ENCODE measurements around the gene IMPDH2. TPM values are rescaled to one million over a fixed set of nuclear protein-coding genes. Genes with fewer than 3 reads are reported as not detected.

IMPDH2 gene
- total and polyA plus RNA-seq, 5 donors = 34.7 to 62.6 (median 58.8) TPM

- Histone ChIP-seq H3K9me3 (ENCODE audit: control insufficient read depth, low read length) (no peaks in the 10 kb centered on the region), H3K4me1 (ENCODE audit: control insufficient read depth, insufficient read depth, low read length) (peaks cover 8% of the 10 kb centered on the region), H3K4me3 (ENCODE audit: low read length) (no peak overlapping the region), H3K27me3 (ENCODE audit: control insufficient read depth, insufficient read depth) (no peaks in the 10 kb centered on the region), H3K27ac (ENCODE audit: low read length) (no peak overlapping the region)
- WGBS = 84% methylated on average over 6 of the region's 6 CpGs
- ATAC-seq (no peak), DNase-seq (no peak)
- intact Hi-C loops (cut with DNase I) = no loop called here
Observed at GRCh38 chr3:49030321-49030720, 1.1 kb upstream of the IMPDH2 start.

DNA sequence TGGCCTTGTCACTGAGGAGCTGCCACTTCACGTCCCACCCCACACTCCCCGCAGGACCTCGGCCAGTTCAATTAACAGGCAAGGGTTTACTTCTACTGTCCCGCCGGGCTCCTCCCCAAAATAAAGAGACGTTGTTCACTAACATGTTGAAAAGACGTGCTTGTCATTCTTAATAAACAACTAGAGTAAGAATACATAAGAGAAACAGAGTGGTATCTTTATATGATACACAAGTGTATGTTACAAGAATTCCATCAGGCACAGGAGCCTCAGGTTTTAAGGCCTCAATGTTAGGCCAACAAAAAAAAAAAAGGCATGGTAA lies 326 bp upstream of the IMPDH2 start:
- no peak for ATAC-seq
- WGBS = 3% methylated on average over 7 of the region's 7 CpGs
- H3K9me3 ChIP-seq (ENCODE audit: control insufficient read depth, low read length) = no peaks in the 10 kb centered on the region
- peak overlapping the region; percentile 49 for H3K27ac ChIP-seq (ENCODE audit: low read length)
- intact Hi-C loops (cut with DNase I) = no loop called here
- no peaks in the 10 kb centered on the region for H3K27me3 ChIP-seq (ENCODE audit: control insufficient read depth, insufficient read depth)
- no peak for DNase-seq
- H3K4me3 ChIP-seq (ENCODE audit: low read length) = no peak overlapping the region
- H3K4me1 ChIP-seq (ENCODE audit: control insufficient read depth, insufficient read depth, low read length) = peaks cover 8% of the 10 kb centered on the region

DNA sequence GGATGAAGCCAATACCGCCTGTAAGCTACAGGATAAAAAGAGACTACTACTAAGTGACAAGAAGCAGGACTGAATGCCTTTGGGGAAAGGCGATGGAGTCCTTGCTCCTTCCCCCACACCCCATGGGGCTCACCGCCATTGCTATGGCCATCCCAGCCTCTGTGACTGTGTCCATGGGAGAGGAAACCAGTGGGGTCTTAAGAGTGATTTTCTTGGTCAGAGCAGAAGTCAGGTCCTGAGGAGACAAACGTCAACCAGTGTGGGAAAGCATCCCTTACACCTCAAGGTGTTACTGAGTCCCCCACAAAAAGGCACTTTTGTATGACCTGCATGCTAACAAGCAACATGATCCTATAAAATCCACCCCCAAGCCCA lies 913 bp downstream of the IMPDH2 start:
- peaks cover 8% of the 10 kb centered on the region for H3K4me1 ChIP-seq (ENCODE audit: control insufficient read depth, insufficient read depth, low read length)
- 78% methylated on average over 4 of the region's 4 CpGs for WGBS
- H3K27me3 ChIP-seq (ENCODE audit: control insufficient read depth, insufficient read depth) = no peaks in the 10 kb centered on the region
- intact Hi-C loops (cut with DNase I) = no loop called here
- H3K9me3 ChIP-seq (ENCODE audit: control insufficient read depth, low read length) = no peaks in the 10 kb centered on the region
- ATAC-seq (peak in 1 of 2 donors; percentile 0), DNase-seq (no peak)
- peak overlapping the region; percentile 66 for H3K4me3 ChIP-seq (ENCODE audit: low read length)
- peak overlapping the region; percentile 94 for H3K27ac ChIP-seq (ENCODE audit: low read length)

- no peaks in the 10 kb centered on the region for H3K9me3 ChIP-seq (ENCODE audit: control insufficient read depth, low read length)
- H3K4me3 ChIP-seq (ENCODE audit: low read length) = no peak overlapping the region
- no peak for DNase-seq
- ATAC-seq = no peak
- WGBS = 95% methylated on average over 9 of the region's 9 CpGs
- no peaks in the 10 kb centered on the region for H3K27me3 ChIP-seq (ENCODE audit: control insufficient read depth, insufficient read depth)
- H3K27ac ChIP-seq (ENCODE audit: low read length) = no peak overlapping the region
- H3K4me1 ChIP-seq (ENCODE audit: control insufficient read depth, insufficient read depth, low read length) = peaks cover 8% of the 10 kb centered on the region
- intact Hi-C loops (cut with DNase I) = no loop called here
Observed at GRCh38 chr3:49027634-49028033, 1.6 kb downstream of the IMPDH2 start.

DNA sequence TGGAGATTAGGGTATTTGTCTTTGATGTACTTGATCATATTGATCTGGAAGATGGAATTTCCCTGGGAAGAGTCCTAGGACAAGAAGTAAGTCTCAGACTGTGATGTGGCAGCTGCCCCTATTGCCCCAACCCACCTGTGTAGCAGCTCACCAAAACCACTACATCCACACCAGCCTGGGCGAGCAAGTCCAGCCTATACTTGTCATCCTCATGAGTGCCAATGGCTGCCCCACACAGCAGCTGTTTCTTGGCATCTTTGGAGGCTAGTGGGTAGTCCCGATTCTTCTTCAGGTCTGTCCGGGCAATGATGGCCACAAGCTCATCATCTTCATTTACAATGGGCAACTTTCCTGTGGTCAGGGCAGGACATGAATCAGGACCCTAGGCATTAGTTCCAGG lies 2.7 kb downstream of the IMPDH2 start:
- no peak overlapping the region for H3K27ac ChIP-seq (ENCODE audit: low read length)
- 92% methylated on average over 3 of the region's 3 CpGs for WGBS
- DNase-seq (peak in 1 of 3 donors; percentile 32), ATAC-seq (no peak)
- H3K27me3 ChIP-seq (ENCODE audit: control insufficient read depth, insufficient read depth) = no peaks in the 10 kb centered on the region
- no peaks in the 10 kb centered on the region for H3K9me3 ChIP-seq (ENCODE audit: control insufficient read depth, low read length)
- peaks cover 8% of the 10 kb centered on the region for H3K4me1 ChIP-seq (ENCODE audit: control insufficient read depth, insufficient read depth, low read length)
- intact Hi-C loops (cut with DNase I) = no loop called here
- no peak overlapping the region for H3K4me3 ChIP-seq (ENCODE audit: low read length)

DNA sequence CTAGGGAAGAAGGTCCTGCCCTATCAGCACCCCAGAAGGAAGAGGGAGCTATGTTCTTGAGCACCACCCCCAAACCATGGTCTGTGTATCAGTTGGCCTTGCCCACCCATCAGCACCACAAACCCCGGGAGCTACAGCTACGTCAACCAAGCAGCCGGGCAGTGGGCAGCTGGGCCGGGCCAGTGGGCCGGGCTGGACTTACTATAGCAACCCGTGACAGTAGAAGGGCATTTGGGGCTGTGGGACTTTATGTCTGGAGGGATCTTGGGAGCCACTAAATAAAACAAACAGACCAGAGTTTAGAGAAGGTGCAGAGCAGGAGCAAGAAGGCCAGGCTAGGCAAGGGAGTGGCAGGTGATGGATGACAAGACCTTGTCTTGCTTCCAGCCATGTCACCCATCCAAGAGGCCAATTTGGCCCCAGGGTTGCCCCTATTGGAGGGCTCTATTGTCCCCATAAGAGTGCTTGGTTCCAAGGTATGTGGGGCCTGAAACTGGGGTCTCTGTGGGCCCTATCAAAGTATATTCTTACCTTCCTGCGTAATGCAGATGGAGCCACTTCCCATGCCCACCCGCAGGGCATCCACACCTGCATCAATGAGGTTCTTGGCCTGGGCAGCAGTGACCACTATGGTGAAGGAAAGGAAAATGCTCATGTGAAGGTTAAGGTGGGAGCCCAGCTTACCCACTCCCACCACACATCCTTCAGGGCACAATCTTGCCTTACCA lies 3.2 kb downstream of the IMPDH2 start:
- Histone ChIP-seq H3K9me3 (ENCODE audit: control insufficient read depth, low read length) (no peaks in the 10 kb centered on the region), H3K27ac (ENCODE audit: low read length) (no peak overlapping the region), H3K4me3 (ENCODE audit: low read length) (no peak overlapping the region), H3K27me3 (ENCODE audit: control insufficient read depth, insufficient read depth) (no peaks in the 10 kb centered on the region), H3K4me1 (ENCODE audit: control insufficient read depth, insufficient read depth, low read length) (peaks cover 8% of the 10 kb centered on the region)
- no peak for ATAC-seq
- intact Hi-C loops (cut with DNase I) = no loop called here
- DNase-seq = peak in 1 of 3 donors; percentile 31
- 90% methylated on average over 8 of the region's 8 CpGs for WGBS

DNA sequence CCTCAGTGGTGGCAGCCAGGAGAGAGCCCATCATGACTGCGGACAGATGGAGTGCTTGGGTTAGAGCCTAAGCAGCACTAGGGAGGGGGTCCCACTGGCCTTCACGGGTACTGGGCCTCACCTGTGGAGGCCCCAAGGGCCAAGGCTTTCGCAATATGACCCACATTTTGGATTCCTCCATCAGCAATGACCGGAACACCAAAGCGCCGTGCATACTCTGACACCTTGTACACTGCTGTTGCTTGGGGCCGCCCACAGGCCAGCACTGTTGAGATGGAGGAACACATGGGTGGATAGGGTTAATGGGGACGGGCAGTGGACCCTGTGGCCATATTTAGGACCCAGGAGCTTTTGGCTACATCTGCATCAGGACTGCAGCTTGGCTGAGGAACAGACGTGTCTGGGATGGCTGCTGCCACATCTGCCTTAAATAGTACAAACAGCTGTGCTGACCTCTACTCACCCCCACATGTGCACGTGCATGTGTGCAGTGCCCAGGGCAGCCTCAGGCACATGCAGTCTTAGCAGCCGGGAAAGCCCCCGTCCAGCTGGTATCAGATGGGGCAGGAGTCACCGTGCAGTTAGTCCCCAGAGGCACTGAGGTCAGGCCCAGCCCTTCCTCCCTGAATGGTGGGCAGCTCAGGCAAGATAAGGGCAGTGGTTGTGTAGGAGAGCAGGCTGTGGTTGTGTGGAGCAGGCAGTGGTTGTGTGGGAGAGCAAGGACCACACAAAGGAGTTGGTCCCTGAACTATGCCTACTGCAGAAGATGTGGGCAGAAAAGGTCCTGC lies 4.0 kb downstream of the IMPDH2 start:
- DNase-seq = peak in 1 of 3 donors; percentile 41
- Histone ChIP-seq H3K4me1 (ENCODE audit: control insufficient read depth, insufficient read depth, low read length) (peaks cover 8% of the 10 kb centered on the region), H3K27ac (ENCODE audit: low read length) (no peak overlapping the region)

GRCh38 chr3:49024449-49024848 lies 4.7 kb downstream of the IMPDH2 start:
- Histone ChIP-seq H3K4me3 (ENCODE audit: low read length) (no peak overlapping the region), H3K27ac (ENCODE audit: low read length) (no peak overlapping the region), H3K27me3 (ENCODE audit: control insufficient read depth, insufficient read depth) (no peaks in the 10 kb centered on the region), H3K4me1 (ENCODE audit: control insufficient read depth, insufficient read depth, low read length) (peaks cover 10% of the 10 kb centered on the region), H3K9me3 (ENCODE audit: control insufficient read depth, low read length) (no peaks in the 10 kb centered on the region)
- 69% methylated on average over 5 of the region's 5 CpGs for WGBS
- DNase-seq = peak in 1 of 3 donors; percentile 19
- no peak for ATAC-seq
- intact Hi-C loops (cut with DNase I) = no loop called here

More for the DNA sequence above, 4.0 kb downstream of the IMPDH2 start:
- Histone ChIP-seq H3K9me3 (ENCODE audit: control insufficient read depth, low read length) (no peaks in the 10 kb centered on the region), H3K27me3 (ENCODE audit: control insufficient read depth, insufficient read depth) (no peaks in the 10 kb centered on the region), H3K4me3 (ENCODE audit: low read length) (no peak overlapping the region)
- intact Hi-C loops (cut with DNase I) = no loop called here
- ATAC-seq = no peak
- 57% methylated on average over 13 of the region's 13 CpGs for WGBS

- DNase-seq = peak in 1 of 3 donors; percentile 7
- WGBS = 84% methylated on average over 4 of the region's 4 CpGs
- Histone ChIP-seq H3K4me3 (ENCODE audit: low read length) (no peak overlapping the region), H3K4me1 (ENCODE audit: control insufficient read depth, insufficient read depth, low read length) (peaks cover 10% of the 10 kb centered on the region), H3K27me3 (ENCODE audit: control insufficient read depth, insufficient read depth) (no peaks in the 10 kb centered on the region), H3K9me3 (ENCODE audit: control insufficient read depth, low read length) (no peaks in the 10 kb centered on the region), H3K27ac (ENCODE audit: low read length) (no peak overlapping the region)
- no peak for ATAC-seq
- intact Hi-C loops (cut with DNase I) = no loop called here
Observed at GRCh38 chr3:49023775-49024174, 5.4 kb downstream of the IMPDH2 start.

- WGBS = 26% methylated on average over 12 of the region's 12 CpGs
- Histone ChIP-seq H3K4me3 (ENCODE audit: low read length) (peak overlapping the region; percentile 56), H3K27ac (ENCODE audit: low read length) (peak overlapping the region; percentile 90), H3K9me3 (ENCODE audit: control insufficient read depth, low read length) (no peaks in the 10 kb centered on the region), H3K4me1 (ENCODE audit: control insufficient read depth, insufficient read depth, low read length) (peaks cover 3% of the 10 kb centered on the region), H3K27me3 (ENCODE audit: control insufficient read depth, insufficient read depth) (no peaks in the 10 kb centered on the region)
- ATAC-seq = no peak
- intact Hi-C loops (cut with DNase I) = no loop called here
- peak in 1 of 3 donors; percentile 54 for DNase-seq
Observed at GRCh38 chr3:49022688-49023171, 6.5 kb downstream of the IMPDH2 start.
